Esophagus muscularis mucosa (tissue), 4 donors: ENCODE data around the gene COL5A1. TPM values are rescaled to one million over a fixed set of nuclear protein-coding genes. Genes with fewer than 3 reads are reported as not detected.
"Not testable (repeated sequence)": the region's sequence is repeated elsewhere in the genome, so short reads cannot be mapped to it uniquely, and the experiment has no call there.

Experiments used
- DNase-seq: peaks from one replicate; pipeline ENCODE4 v3.0.0-alpha.2; 2017; ENCODE audit errors: extremely low spot score
- H3K27ac ChIP-seq, 4 donors: fragments of 200-600 bp; sonication (generic); replicated peaks in 1 of 4; 1 replicate in 3 of 4; 2 replicates in 1 of 4; pipeline ENCODE4 v1.5.1; 2016 to 2019; ENCODE audit warnings: mild to moderate bottlenecking in 1 of 4
- H3K27me3 ChIP-seq, 4 donors: fragments of 200-600 bp; sonication (generic); one replicate each; pipeline versions ENCODE4 v1.5.1 to v1.6.0; 2016 to 2019
- H3K36me3 ChIP-seq, 4 donors: fragments of 200-600 bp; sonication (generic); one replicate each; pipeline ENCODE4 v1.5.1; 2016 to 2019
- H3K4me1 ChIP-seq, 4 donors: fragments of 200-600 bp; sonication (generic); one replicate each; pipeline ENCODE4 v1.5.1; 2016 to 2019
- H3K4me3 ChIP-seq, 4 donors: fragments of 200-600 bp; sonication (generic); 1 replicate in 2 of 4; 2 replicates in 2 of 4; pipeline ENCODE4 v1.5.1; 2016 to 2019; ENCODE audit warnings: mild to moderate bottlenecking in 4 of 4, moderate library complexity in 1 of 4
- H3K9me3 ChIP-seq, 4 donors: fragments of 200-600 bp; sonication (generic); 1 replicate in 3 of 4; 2 replicates in 1 of 4; pipeline ENCODE4 v1.5.1; 2016 to 2019
- CTCF ChIP-seq, 3 experiments: fragments of 200-600 bp in 2 of 3; fragments of 450-650 bp in 1 of 3; sonication (generic) in 2 of 3; IDR thresholded peaks; one replicate each; pipeline ENCODE4 v1.5.1; 2017 to 2019; ENCODE audit warnings: antibody characterized with exemption in 3 of 3, mild to moderate bottlenecking in 2 of 3, moderate library complexity in 1 of 3
- EP300 ChIP-seq: sonication (generic); formaldehyde crosslinking; IDR thresholded peaks from one replicate; pipeline ENCODE4 v1.6.1; 2017; ENCODE audit warnings: antibody characterized with exemption
- POLR2A ChIP-seq: fragments of 450-650 bp; IDR thresholded peaks from one replicate; pipeline ENCODE4 v1.6.1; 2017; ENCODE audit warnings: antibody characterized with exemption, moderate library complexity, mild to moderate bottlenecking, low read depth
- POLR2AphosphoS5 ChIP-seq, 2 donors: sonication (generic); formaldehyde crosslinking; IDR thresholded peaks; one replicate each; pipeline ENCODE4 v1.6.1; 2017; ENCODE audit warnings: antibody characterized with exemption in 2 of 2
- WGBS: methylation state at CpG from one replicate; pipeline ENCODE4 v1.1.5; 2018; 5-methylcytosine and 5-hydroxymethylcytosine counted together
- intact Hi-C: fragments of 100-400 bp; cut with DNase I; formaldehyde crosslinking; loops from one replicate; pipeline ENCODE4 v1.15.1; 2023
- total RNA-seq, 4 donors: library from RNA; depleted of rRNA; stranded (reverse); fragments of >200 nt; gene quantifications; one replicate each; pipeline versions ENCODE4 v1.1.0 to v1.2.1, GENCODE V29; 2016

Gene COL5A1
- total RNA-seq, 4 donors from 2014 or later: 36.0 to 89.5 (median 56.4) TPM

- TF ChIP-seq POLR2A (no peak), CTCF (IDR thresholded peaks at IDR 0.05) (no peak), POLR2AphosphoS5 (IDR thresholded peaks at IDR 0.05) (no peak), EP300 (no peak)
- H3K9me3 ChIP-seq: no peaks in the 10 kb centered on the region
These were observed 42.2 kb downstream of the COL5A1 start for GRCh38 chr9:134683714-134684374.

DNA sequence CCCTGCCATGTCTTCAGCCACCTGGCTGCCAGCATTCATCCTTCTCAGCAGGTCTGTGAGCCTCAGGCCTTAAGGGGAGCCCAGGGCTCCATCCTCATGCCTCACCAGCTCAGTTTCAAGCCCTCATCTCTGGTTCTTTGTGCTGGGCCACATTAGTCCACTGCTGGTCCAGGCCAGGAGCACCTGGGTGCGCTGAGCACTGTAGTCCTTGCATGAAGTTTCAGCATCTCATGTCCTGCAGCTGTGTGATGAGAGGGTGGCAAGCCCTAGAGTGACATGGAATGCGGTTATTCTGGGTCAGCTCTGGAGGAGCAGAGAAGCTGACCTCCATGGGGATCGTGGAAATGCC lies 42.7 kb downstream of the COL5A1 start:
- Histone ChIP-seq H3K36me3 (no peaks in the 10 kb centered on the region), H3K27me3 (no peaks in the 10 kb centered on the region), H3K9me3 (no peaks in the 10 kb centered on the region), H3K4me3 (no peak overlapping the region), H3K4me1 (peaks cover 17 to 58% (median 51%) of the 10 kb centered on the region in 4 donors), H3K27ac (peak overlapping the region in 1 of 4 donors; percentile 11)
- TF ChIP-seq POLR2AphosphoS5 (IDR thresholded peaks at IDR 0.05) (no peak), CTCF (IDR thresholded peaks at IDR 0.05) (no peak), EP300 (no peak)
- intact Hi-C loops: no loop called here
- 100% methylated on average over 3 of the region's 3 CpGs for WGBS
- DNase-seq: no peak

More at GRCh38 chr9:134683714-134684374, 42.2 kb downstream of the COL5A1 start:
- no peak for DNase-seq
- Histone ChIP-seq H3K27ac (peak overlapping the region in 1 of 4 donors; percentile 11), H3K27me3 (no peaks in the 10 kb centered on the region), H3K4me3 (no peak overlapping the region), H3K4me1 (peaks cover 17 to 58% (median 50%) of the 10 kb centered on the region in 4 donors), H3K36me3 (no peaks in the 10 kb centered on the region)
- intact Hi-C loops: no loop called here
- 78% methylated on average over 18 of the region's 22 CpGs for WGBS

- DNase-seq, H3K27ac ChIP-seq, H3K27me3 ChIP-seq, intact Hi-C loops, H3K4me3 ChIP-seq, H3K36me3 ChIP-seq, H3K9me3 ChIP-seq: not testable (repeated sequence)
- peaks cover 20 to 59% (median 53%) of the 10 kb centered on the region in 4 donors for H3K4me1 ChIP-seq
These were observed 43.3 kb downstream of the COL5A1 start for GRCh38 chr9:134684941-134685340.

DNA sequence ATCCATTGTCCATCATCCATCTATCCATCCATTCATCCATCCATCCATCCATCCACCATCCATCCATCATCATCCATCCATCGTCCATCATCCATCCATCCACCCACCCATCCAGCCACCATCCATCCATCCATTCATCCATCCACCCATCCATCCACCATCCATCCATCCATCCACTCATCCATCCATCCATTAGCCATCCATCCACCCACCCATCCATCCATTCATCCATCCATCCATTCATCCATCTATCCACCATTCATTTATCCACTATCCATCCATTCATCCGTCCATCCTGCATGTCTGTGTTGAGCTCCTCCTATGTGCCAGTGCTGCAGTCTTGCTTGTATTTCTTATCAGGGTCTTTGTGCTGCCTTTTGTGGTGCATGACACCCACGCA lies 44.2 kb downstream of the COL5A1 start:
- Histone ChIP-seq H3K36me3 (peaks cover 0 to 1% (median under 1%) of the 10 kb centered on the region in 4 donors), H3K4me1 (peaks cover 19 to 59% (median 52%) of the 10 kb centered on the region in 4 donors), H3K4me3 (no peak overlapping the region), H3K27ac (no peak overlapping the region), H3K27me3 (no peaks in the 10 kb centered on the region), H3K9me3 (no peaks in the 10 kb centered on the region)
- WGBS: 87% methylated on average over 3 of the region's 3 CpGs
- DNase-seq: no peak
- TF ChIP-seq POLR2A (no peak), EP300 (no peak)
- intact Hi-C loops: no loop called here

GRCh38 chr9:134686896-134687295 lies 45.3 kb downstream of the COL5A1 start:
- TF ChIP-seq POLR2A (no peak), EP300 (no peak), POLR2AphosphoS5 (IDR thresholded peaks at IDR 0.05) (no peak), CTCF (IDR thresholded peaks at IDR 0.05) (no peak)
- Histone ChIP-seq H3K27me3 (no peaks in the 10 kb centered on the region), H3K36me3 (peaks cover 0 to 12% (median 9%) of the 10 kb centered on the region in 4 donors), H3K4me3 (no peak overlapping the region), H3K9me3 (no peaks in the 10 kb centered on the region), H3K4me1 (peaks cover 8 to 57% (median 49%) of the 10 kb centered on the region in 4 donors), H3K27ac (no peak overlapping the region)
- no peak for DNase-seq
- intact Hi-C loops: no loop called here
- 88% methylated on average over 7 of the region's 9 CpGs for WGBS

DNA sequence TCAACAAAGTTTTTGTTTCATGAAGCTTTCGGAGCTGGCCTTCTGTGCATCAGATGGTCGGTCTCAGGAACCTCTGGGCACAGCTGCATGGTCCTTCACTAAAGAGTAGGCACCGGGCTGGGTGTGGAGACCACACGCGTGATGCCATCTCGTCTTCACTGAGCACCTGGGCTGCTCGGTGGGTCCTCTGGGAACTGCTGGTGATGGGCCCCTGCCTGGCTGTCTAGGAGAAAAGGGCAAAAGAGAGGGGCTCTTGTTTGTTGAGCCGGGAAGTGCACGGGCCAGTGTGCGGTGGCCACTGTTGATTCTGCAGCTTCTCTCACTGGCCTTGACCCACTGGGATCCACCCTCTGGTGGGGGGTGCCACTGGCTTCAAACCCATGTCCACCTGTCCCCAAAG lies 46.0 kb downstream of the COL5A1 start:
- Histone ChIP-seq H3K27me3 (no peaks in the 10 kb centered on the region), H3K9me3 (no peaks in the 10 kb centered on the region), H3K4me1 (peaks cover 3 to 56% (median 43%) of the 10 kb centered on the region in 4 donors), H3K4me3 (no peak overlapping the region), H3K27ac (no peak overlapping the region), H3K36me3 (peaks cover 0 to 19% (median 13%) of the 10 kb centered on the region in 4 donors)
- 96% methylated on average over 10 of the region's 10 CpGs for WGBS
- intact Hi-C loops: no loop called here
- no peak for DNase-seq
- TF ChIP-seq POLR2A (no peak), CTCF (IDR thresholded peaks at IDR 0.05) (no peak), EP300 (no peak)
